Measurements from ENCODE around the gene ZFAND2A. TPM values are rescaled to one million over a fixed set of nuclear protein-coding genes. Genes with fewer than 3 reads are reported as not detected.
A peak's percentile ranks its signal among the peaks of the same experiment; 100 is the strongest.
"Not testable (repeated sequence)": the region's sequence is repeated elsewhere in the genome, so short reads cannot be mapped to it uniquely, and the experiment has no call there.

Gene ZFAND2A
- total RNA-seq, 1 donor from 2014 or later, result 21.2 TPM

- peaks cover 21% of the 10 kb centered on the region for H3K4me1 Mint-ChIP-seq (ENCODE audit: low read depth)
- not testable (repeated sequence) for H3K4me3 Mint-ChIP-seq; H3K36me3 Mint-ChIP-seq (ENCODE audit: low read depth); H3K27me3 Mint-ChIP-seq (ENCODE audit: insufficient read depth); DNase-seq (ENCODE audit: low spot score); H3K27ac Mint-ChIP-seq; H3K9me3 Mint-ChIP-seq
- intact Hi-C loops (cut with micrococcal nuclease), result loop anchor here (1.0 to 5.0 kb wide), 3 partner anchors 34 to 1024 kb away; a partner anchor contains a TSS
These were observed 11.5 kb upstream of the ZFAND2A start for GRCh38 chr7:1171516-1171915.

GRCh38 chr7:1170741-1171501, 10.9 kb upstream of the ZFAND2A start:
- Mint-ChIP-seq H3K4me1 (ENCODE audit: low read depth) (peaks cover 16% of the 10 kb centered on the region), H3K4me3 (no peak overlapping the region), H3K27me3 (ENCODE audit: insufficient read depth) (no peaks in the 10 kb centered on the region), H3K27ac (no peak overlapping the region), H3K9me3 (no peaks in the 10 kb centered on the region), H3K36me3 (ENCODE audit: low read depth) (no peaks in the 10 kb centered on the region)
- DNase-seq (ENCODE audit: low spot score), result no peak
- intact Hi-C loops (cut with micrococcal nuclease), result loop anchor here (1.0 to 5.0 kb wide), 3 partner anchors 34 to 1024 kb away; a partner anchor contains a TSS

GRCh38 chr7:1169409-1170368, 9.7 kb upstream of the ZFAND2A start:
- intact Hi-C loops (cut with micrococcal nuclease), result loop anchor here (1.0 to 10.0 kb wide), 4 partner anchors 9 to 1022 kb away; partner anchors contain the start of genes COX19 and ZFAND2A
- H3K27ac Mint-ChIP-seq, result peak overlapping the region; percentile 79
- H3K4me1 Mint-ChIP-seq (ENCODE audit: low read depth), result peaks cover 16% of the 10 kb centered on the region
- peak overlapping the region; percentile 82 for H3K4me3 Mint-ChIP-seq
- no peaks in the 10 kb centered on the region for H3K9me3 Mint-ChIP-seq
- no peaks in the 10 kb centered on the region for H3K36me3 Mint-ChIP-seq (ENCODE audit: low read depth)
- DNase-seq (ENCODE audit: low spot score), result peak; percentile 85
- H3K27me3 Mint-ChIP-seq (ENCODE audit: insufficient read depth), result no peaks in the 10 kb centered on the region

GRCh38 chr7:1168422-1168821, 8.4 kb upstream of the ZFAND2A start:
- intact Hi-C loops (cut with micrococcal nuclease), result loop anchor here (10.0 kb wide), 1 partner anchor 194 kb away; the partner anchor contains the start of gene COX19
- DNase-seq (ENCODE audit: low spot score), result no peak
- H3K36me3 Mint-ChIP-seq (ENCODE audit: low read depth), result peaks cover 2% of the 10 kb centered on the region
- H3K9me3 Mint-ChIP-seq, result no peaks in the 10 kb centered on the region
- H3K27ac Mint-ChIP-seq, result no peak overlapping the region
- peaks cover 16% of the 10 kb centered on the region for H3K4me1 Mint-ChIP-seq (ENCODE audit: low read depth)
- no peak overlapping the region for H3K4me3 Mint-ChIP-seq
- no peaks in the 10 kb centered on the region for H3K27me3 Mint-ChIP-seq (ENCODE audit: insufficient read depth)

- Mint-ChIP-seq H3K4me3 (no peak overlapping the region), H3K27ac (peak overlapping the region; percentile 18), H3K9me3 (no peaks in the 10 kb centered on the region), H3K27me3 (ENCODE audit: insufficient read depth) (no peaks in the 10 kb centered on the region), H3K4me1 (ENCODE audit: low read depth) (peaks cover 16% of the 10 kb centered on the region), H3K36me3 (ENCODE audit: low read depth) (peaks cover 2% of the 10 kb centered on the region)
- DNase-seq (ENCODE audit: low spot score), result no peak
- intact Hi-C loops (cut with micrococcal nuclease), result loop anchor here (10.0 kb wide), 1 partner anchor 190 kb away; the partner anchor contains the start of gene COX19
These were observed 4.4 kb upstream of the ZFAND2A start for GRCh38 chr7:1164436-1164835.

- Mint-ChIP-seq H3K27me3 (ENCODE audit: insufficient read depth) (no peaks in the 10 kb centered on the region), H3K4me3 (peak overlapping the region; percentile 87), H3K27ac (no peak overlapping the region), H3K9me3 (no peaks in the 10 kb centered on the region), H3K4me1 (ENCODE audit: low read depth) (peaks cover 16% of the 10 kb centered on the region), H3K36me3 (ENCODE audit: low read depth) (peaks cover 5% of the 10 kb centered on the region)
- DNase-seq (ENCODE audit: low spot score), result no peak
- intact Hi-C loops (cut with micrococcal nuclease), result loop anchor here (10.0 kb wide), 1 partner anchor 188 kb away; the partner anchor contains the start of gene COX19
These were observed 3.1 kb upstream of the ZFAND2A start for GRCh38 chr7:1163121-1163520.

GRCh38 chr7:1160670-1161021, 650 bp upstream of the ZFAND2A start:
- peak overlapping the region; percentile 80 for H3K27ac Mint-ChIP-seq
- H3K4me1 Mint-ChIP-seq (ENCODE audit: low read depth), result peaks cover 28% of the 10 kb centered on the region
- peak overlapping the region; percentile 87 for H3K4me3 Mint-ChIP-seq
- no peaks in the 10 kb centered on the region for H3K9me3 Mint-ChIP-seq
- peaks cover 13% of the 10 kb centered on the region for H3K36me3 Mint-ChIP-seq (ENCODE audit: low read depth)
- DNase-seq (ENCODE audit: low spot score), result no peak
- H3K27me3 Mint-ChIP-seq (ENCODE audit: insufficient read depth), result no peaks in the 10 kb centered on the region
- intact Hi-C loops (cut with micrococcal nuclease), result loop anchor here (1.0 to 10.0 kb wide), 5 partner anchors 9 to 186 kb away; partner anchors contain the start of genes COX19 and GPR146

- Mint-ChIP-seq H3K4me3 (peak overlapping the region; percentile 93), H3K4me1 (ENCODE audit: low read depth) (peaks cover 28% of the 10 kb centered on the region), H3K36me3 (ENCODE audit: low read depth) (peaks cover 21% of the 10 kb centered on the region), H3K27ac (peak overlapping the region; percentile 80)
- H3K27me3 Mint-ChIP-seq (ENCODE audit: insufficient read depth); intact Hi-C loops (cut with micrococcal nuclease); H3K9me3 Mint-ChIP-seq; DNase-seq (ENCODE audit: low spot score): not testable (repeated sequence)
These were observed 765 bp downstream of the ZFAND2A start for GRCh38 chr7:1159231-1159630.

GRCh38 chr7:1158203-1159126, 1.5 kb downstream of the ZFAND2A start:
- Mint-ChIP-seq H3K9me3 (no peaks in the 10 kb centered on the region), H3K4me1 (ENCODE audit: low read depth) (peaks cover 28% of the 10 kb centered on the region), H3K27me3 (ENCODE audit: insufficient read depth) (no peaks in the 10 kb centered on the region), H3K36me3 (ENCODE audit: low read depth) (peaks cover 25% of the 10 kb centered on the region), H3K27ac (peak overlapping the region; percentile 80), H3K4me3 (peak overlapping the region; percentile 93)
- intact Hi-C loops (cut with micrococcal nuclease), result no loop called here
- no peak for DNase-seq (ENCODE audit: low spot score)

- no peak overlapping the region for H3K27ac Mint-ChIP-seq
- H3K36me3 Mint-ChIP-seq (ENCODE audit: low read depth), result peaks cover 30% of the 10 kb centered on the region
- H3K4me1 Mint-ChIP-seq (ENCODE audit: low read depth), result peaks cover 28% of the 10 kb centered on the region
- no peak for DNase-seq (ENCODE audit: low spot score)
- H3K27me3 Mint-ChIP-seq (ENCODE audit: insufficient read depth), result no peaks in the 10 kb centered on the region
- H3K4me3 Mint-ChIP-seq, result peak overlapping the region; percentile 7
- intact Hi-C loops (cut with micrococcal nuclease), result no loop called here
- H3K9me3 Mint-ChIP-seq, result no peaks in the 10 kb centered on the region
These were observed 3.0 kb downstream of the ZFAND2A start for GRCh38 chr7:1156782-1157535.

- peaks cover 33% of the 10 kb centered on the region for H3K36me3 Mint-ChIP-seq (ENCODE audit: low read depth)
- intact Hi-C loops (cut with micrococcal nuclease); H3K27ac Mint-ChIP-seq; DNase-seq (ENCODE audit: low spot score); H3K4me3 Mint-ChIP-seq; H3K27me3 Mint-ChIP-seq (ENCODE audit: insufficient read depth); H3K9me3 Mint-ChIP-seq: not testable (repeated sequence)
- peaks cover 23% of the 10 kb centered on the region for H3K4me1 Mint-ChIP-seq (ENCODE audit: low read depth)
These were observed 3.9 kb downstream of the ZFAND2A start for GRCh38 chr7:1155818-1156781.

All from activated T-helper 1 cell treated with anti-CD3 and anti-CD28 coated beads, Interleukin-12 subunit alpha, Interleukin-12 subunit beta, Interleukin-2, Interleukin-4 antibody, amounts not matched to agents 30 ng/mL and 10 ng/mL and 1 ng/mL, durations not matched to agents 14 hours and 24 hours and 36 hours (primary cell).